ENCODE measurements around the gene ZDHHC9. TPM values are rescaled to one million over a fixed set of nuclear protein-coding genes. Genes with fewer than 3 reads are reported as not detected.

ZDHHC9 gene
- total RNA-seq, 1 donor from 2014 or later = 45.4 TPM

DNA sequence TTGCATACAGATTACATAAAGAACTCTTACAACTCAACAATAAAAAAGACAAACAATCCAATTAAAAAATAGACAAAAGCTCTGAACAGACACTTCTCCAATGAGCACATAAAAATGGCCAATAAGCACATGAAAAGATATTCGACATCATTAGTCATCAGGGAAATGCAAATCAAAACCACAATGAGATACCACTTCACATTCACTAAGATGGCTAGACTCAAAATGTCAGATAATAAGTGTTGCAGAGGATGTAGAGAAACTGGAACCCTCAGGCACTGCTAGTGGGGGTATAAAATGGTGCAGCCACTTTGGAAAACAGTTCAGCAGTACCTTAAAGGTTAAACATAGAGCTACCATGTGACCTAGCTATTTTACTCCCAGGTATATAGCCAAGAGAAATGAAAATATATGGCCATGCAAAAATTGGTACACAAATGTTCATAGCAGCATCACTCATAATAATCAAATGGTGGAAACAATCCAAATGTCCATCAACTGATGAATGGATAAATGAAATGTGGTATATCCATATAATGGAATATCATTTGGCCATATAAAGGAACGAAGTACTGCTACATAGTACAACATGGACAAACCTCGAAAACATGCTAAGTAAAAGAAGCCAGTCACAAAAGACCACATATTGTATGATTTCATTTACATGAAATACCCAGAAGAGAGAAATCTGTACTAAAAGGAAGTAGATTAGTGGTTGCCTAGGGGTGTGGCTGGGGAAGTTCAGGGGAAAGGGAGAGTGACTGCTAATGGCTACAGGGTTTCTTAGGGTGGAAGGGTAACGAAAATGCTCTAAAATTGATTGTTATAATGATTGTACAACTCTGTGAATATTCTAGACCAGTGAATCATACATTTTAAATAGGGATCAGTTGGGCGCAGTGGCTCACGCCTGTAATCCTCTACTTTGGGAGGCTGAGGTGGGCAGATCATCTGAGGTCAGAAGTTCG, 34.6 kb downstream of the ZDHHC9 start:
- H3K9me3 Mint-ChIP-seq (ENCODE audit: low read depth) = peaks cover 10% of the 10 kb centered on the region
- H3K27me3 Mint-ChIP-seq (ENCODE audit: low read depth) = no peaks in the 10 kb centered on the region
- peaks cover 28% of the 10 kb centered on the region for H3K36me3 Mint-ChIP-seq (ENCODE audit: low read depth)
- no peak for DNase-seq (ENCODE audit: low spot score)
- no peaks in the 10 kb centered on the region for H3K4me1 Mint-ChIP-seq (ENCODE audit: low read depth)
- no peak overlapping the region for H3K27ac Mint-ChIP-seq (ENCODE audit: unreplicated experiment)
- H3K4me3 Mint-ChIP-seq (ENCODE audit: unreplicated experiment) = no peak overlapping the region
- TF ChIP-seq, protein P1, sequence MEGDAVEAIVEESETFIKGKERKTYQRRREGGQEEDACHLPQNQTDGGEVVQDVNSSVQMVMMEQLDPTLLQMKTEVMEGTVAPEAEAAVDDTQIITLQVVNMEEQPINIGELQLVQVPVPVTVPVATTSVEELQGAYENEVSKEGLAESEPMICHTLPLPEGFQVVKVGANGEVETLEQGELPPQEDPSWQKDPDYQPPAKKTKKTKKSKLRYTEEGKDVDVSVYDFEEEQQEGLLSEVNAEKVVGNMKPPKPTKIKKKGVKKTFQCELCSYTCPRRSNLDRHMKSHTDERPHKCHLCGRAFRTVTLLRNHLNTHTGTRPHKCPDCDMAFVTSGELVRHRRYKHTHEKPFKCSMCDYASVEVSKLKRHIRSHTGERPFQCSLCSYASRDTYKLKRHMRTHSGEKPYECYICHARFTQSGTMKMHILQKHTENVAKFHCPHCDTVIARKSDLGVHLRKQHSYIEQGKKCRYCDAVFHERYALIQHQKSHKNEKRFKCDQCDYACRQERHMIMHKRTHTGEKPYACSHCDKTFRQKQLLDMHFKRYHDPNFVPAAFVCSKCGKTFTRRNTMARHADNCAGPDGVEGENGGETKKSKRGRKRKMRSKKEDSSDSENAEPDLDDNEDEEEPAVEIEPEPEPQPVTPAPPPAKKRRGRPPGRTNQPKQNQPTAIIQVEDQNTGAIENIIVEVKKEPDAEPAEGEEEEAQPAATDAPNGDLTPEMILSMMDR (IDR thresholded peaks at IDR 0.05) = no peak

DNA sequence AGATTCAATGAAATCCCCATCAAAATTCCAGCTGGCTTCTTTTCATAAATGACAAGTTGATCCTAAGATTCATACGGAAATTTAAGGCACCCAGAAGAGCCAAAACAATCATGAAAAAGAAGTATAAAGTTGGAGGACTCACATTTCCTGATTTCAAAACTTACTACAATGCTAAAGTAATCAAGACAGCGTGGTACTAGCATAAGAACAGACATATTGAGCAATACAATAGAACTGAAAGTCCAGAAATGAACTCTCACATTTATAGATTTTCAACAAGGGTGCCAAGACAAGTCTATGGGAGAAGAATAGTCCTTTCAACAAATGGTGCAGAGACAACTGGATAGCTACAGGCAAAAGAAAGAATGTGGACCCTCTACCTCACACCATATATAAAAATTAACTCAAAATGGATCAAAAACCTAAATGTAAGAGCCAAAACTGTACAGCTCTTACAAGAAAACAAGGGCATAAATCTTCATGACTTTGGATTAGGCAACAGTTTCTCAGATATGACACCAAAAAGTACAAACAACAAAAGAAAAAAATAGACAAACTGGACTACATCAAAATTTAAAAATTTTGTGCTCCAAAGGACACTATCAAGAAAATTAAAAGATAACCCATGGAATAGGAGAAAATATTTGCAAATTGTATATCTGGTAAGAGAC, 35.4 kb downstream of the ZDHHC9 start:
- Mint-ChIP-seq H3K36me3 (ENCODE audit: low read depth) (peaks cover 28% of the 10 kb centered on the region), H3K4me3 (ENCODE audit: unreplicated experiment) (no peak overlapping the region), H3K27ac (ENCODE audit: unreplicated experiment) (no peak overlapping the region), H3K27me3 (ENCODE audit: low read depth) (no peaks in the 10 kb centered on the region), H3K9me3 (ENCODE audit: low read depth) (peaks cover 10% of the 10 kb centered on the region), H3K4me1 (ENCODE audit: low read depth) (no peaks in the 10 kb centered on the region)
- TF ChIP-seq, protein P1 (IDR thresholded peaks at IDR 0.05) = no peak
- no peak for DNase-seq (ENCODE audit: low spot score)

DNA sequence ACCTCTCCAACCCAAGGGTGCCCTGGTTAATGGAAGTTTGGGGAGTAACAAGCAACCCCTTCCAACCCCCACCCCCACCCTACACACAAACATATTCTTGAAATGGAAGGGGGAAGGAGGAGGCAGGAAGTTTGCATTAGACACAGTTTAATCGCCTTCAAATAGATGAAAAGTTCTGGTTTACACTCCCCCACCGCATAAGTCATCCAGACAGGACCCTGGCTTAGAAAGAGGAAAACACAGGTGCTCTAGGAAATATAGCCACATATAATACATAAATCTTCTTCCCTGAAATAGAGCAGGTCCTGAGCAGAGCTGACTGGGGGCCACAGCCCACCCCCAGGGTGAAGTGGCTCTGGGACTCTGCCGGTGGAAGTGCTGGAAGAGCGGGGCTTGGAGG, 38.9 kb downstream of the ZDHHC9 start:
- DNase-seq (ENCODE audit: low spot score) = no peak
- H3K9me3 Mint-ChIP-seq (ENCODE audit: low read depth) = peaks cover 10% of the 10 kb centered on the region
- no peak overlapping the region for H3K4me3 Mint-ChIP-seq (ENCODE audit: unreplicated experiment)
- H3K36me3 Mint-ChIP-seq (ENCODE audit: low read depth) = peaks cover 17% of the 10 kb centered on the region
- TF ChIP-seq, protein P1 (IDR thresholded peaks at IDR 0.05) = no peak
- H3K27ac Mint-ChIP-seq (ENCODE audit: unreplicated experiment) = no peak overlapping the region
- no peaks in the 10 kb centered on the region for H3K4me1 Mint-ChIP-seq (ENCODE audit: low read depth)
- no peaks in the 10 kb centered on the region for H3K27me3 Mint-ChIP-seq (ENCODE audit: low read depth)

DNA sequence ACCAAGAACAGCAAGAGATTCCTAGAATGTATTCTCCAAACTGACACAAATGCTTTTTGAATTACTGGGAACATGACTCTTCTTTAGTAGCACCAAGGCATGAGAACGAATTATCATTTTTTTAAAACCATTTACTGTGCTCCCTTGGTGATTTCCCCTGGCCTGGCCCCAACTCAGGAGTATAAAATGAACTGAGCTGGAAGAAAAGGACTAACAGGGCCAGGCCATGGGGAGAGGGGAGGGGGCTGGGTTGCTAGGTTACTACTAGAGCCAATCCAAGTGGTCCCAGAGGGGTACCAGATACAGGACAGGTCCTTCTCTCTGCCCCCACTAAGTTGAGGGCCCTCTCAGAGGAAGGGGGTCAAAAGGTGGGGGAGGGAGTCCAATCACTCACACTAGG, 40.8 kb downstream of the ZDHHC9 start:
- H3K27me3 Mint-ChIP-seq (ENCODE audit: low read depth) = no peaks in the 10 kb centered on the region
- no peaks in the 10 kb centered on the region for H3K9me3 Mint-ChIP-seq (ENCODE audit: low read depth)
- no peaks in the 10 kb centered on the region for H3K4me1 Mint-ChIP-seq (ENCODE audit: low read depth)
- TF ChIP-seq, protein P1 (IDR thresholded peaks at IDR 0.05) = no peak
- no peak overlapping the region for H3K4me3 Mint-ChIP-seq (ENCODE audit: unreplicated experiment)
- peaks cover 4% of the 10 kb centered on the region for H3K36me3 Mint-ChIP-seq (ENCODE audit: low read depth)
- no peak for DNase-seq (ENCODE audit: low spot score)
- no peak overlapping the region for H3K27ac Mint-ChIP-seq (ENCODE audit: unreplicated experiment)

DNA sequence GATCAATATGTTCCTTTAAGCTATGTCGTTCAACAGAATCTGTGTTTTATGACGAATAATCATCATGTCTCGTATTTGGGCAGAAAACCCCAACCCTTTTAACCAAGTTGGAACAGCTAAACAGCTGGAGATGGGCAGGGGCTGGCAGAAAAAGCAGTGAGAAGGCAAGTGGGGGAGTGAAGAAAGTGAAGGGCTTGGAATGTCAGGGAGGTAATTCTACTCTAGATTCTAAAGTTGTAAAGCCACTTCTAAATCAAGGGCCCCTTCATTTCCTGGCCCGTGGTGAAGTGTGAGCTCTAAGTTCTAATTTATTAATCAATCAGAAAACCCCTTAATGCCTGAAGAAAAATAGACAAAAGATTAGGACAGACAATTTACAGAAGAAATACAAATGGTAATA, 43.5 kb downstream of the ZDHHC9 start:
- Mint-ChIP-seq H3K27me3 (ENCODE audit: low read depth) (no peaks in the 10 kb centered on the region), H3K27ac (ENCODE audit: unreplicated experiment) (no peak overlapping the region), H3K4me3 (ENCODE audit: unreplicated experiment) (no peak overlapping the region), H3K9me3 (ENCODE audit: low read depth) (no peaks in the 10 kb centered on the region), H3K36me3 (ENCODE audit: low read depth) (peaks cover 2% of the 10 kb centered on the region), H3K4me1 (ENCODE audit: low read depth) (no peaks in the 10 kb centered on the region)
- DNase-seq (ENCODE audit: low spot score) = no peak
- TF ChIP-seq, protein P1 (IDR thresholded peaks at IDR 0.05) = no peak

Data from chondrocyte (in vitro differentiated cells).